ENCODE measurements around the gene KLF9.

GRCh38 chr9:70409800-70410199, 4.7 kb downstream of the KLF9 start:
- TF ChIP-seq CTCF (IDR thresholded peaks at IDR 0.05) (no peak), EP300 (IDR thresholded peaks at IDR 0.05) (no peak), POLR2A (IDR thresholded peaks at IDR 0.05) (no peak)

Data from ovary (tissue), 3 donors.